Activated naive CD8-positive, alpha-beta T cell (primary cell): Measurements from ENCODE around the gene ITGAE.

Experiments
- H3K27ac Mint-ChIP-seq: one replicate; pipeline ENCODE4 v1.8.0; 2021; ENCODE audit warnings: mixed read lengths
- H3K27me3 Mint-ChIP-seq: one replicate; pipeline ENCODE4 v1.8.0; 2021; ENCODE audit warnings: mixed read lengths
- H3K36me3 Mint-ChIP-seq: one replicate; pipeline ENCODE4 v1.8.0; 2021; ENCODE audit warnings: mixed read lengths
- H3K4me1 Mint-ChIP-seq: one replicate; pipeline ENCODE4 v1.8.0; 2021; ENCODE audit warnings: low read depth, mixed read lengths
- H3K4me3 Mint-ChIP-seq: one replicate; pipeline ENCODE4 v1.8.0; 2021; ENCODE audit warnings: mild to moderate bottlenecking, mixed read lengths
- H3K9me3 Mint-ChIP-seq: one replicate; pipeline ENCODE4 v1.8.0; 2021; ENCODE audit warnings: low read depth, mixed read lengths

Gene ITGAE

GRCh38 chr17:3695723-3696411 is 105.1 kb downstream of the ITGAE start, which contains the start of gene P2RX5:
P2RX5 (minus strand) TSS chr17:3696155; CDS start chr17:3696005, 150 bp downstream.
- H3K27ac Mint-ChIP-seq: peak within 1 kb of the TSS; percentile 61
- H3K4me3 Mint-ChIP-seq: peak within 1 kb of the TSS; percentile 89
- no peaks in the 10 kb centered on the region for H3K36me3 Mint-ChIP-seq
- H3K27me3 Mint-ChIP-seq: no peaks in the 10 kb centered on the region
- H3K9me3 Mint-ChIP-seq: no peaks in the 10 kb centered on the region
- peaks cover 19% of the 10 kb centered on the region for H3K4me1 Mint-ChIP-seq

GRCh38 chr17:3695129-3695722 is 105.8 kb downstream of the ITGAE start:
- no peaks in the 10 kb centered on the region for H3K27me3 Mint-ChIP-seq
- H3K36me3 Mint-ChIP-seq: no peaks in the 10 kb centered on the region
- peak overlapping the region; percentile 50 for H3K27ac Mint-ChIP-seq
- H3K4me1 Mint-ChIP-seq: peaks cover 19% of the 10 kb centered on the region
- H3K9me3 Mint-ChIP-seq: no peaks in the 10 kb centered on the region
- H3K4me3 Mint-ChIP-seq: peak overlapping the region; percentile 89

- peaks cover 3% of the 10 kb centered on the region for H3K36me3 Mint-ChIP-seq
- no peaks in the 10 kb centered on the region for H3K9me3 Mint-ChIP-seq
- peak overlapping the region; percentile 89 for H3K4me3 Mint-ChIP-seq
- no peaks in the 10 kb centered on the region for H3K27me3 Mint-ChIP-seq
- H3K4me1 Mint-ChIP-seq: peaks cover 19% of the 10 kb centered on the region
- H3K27ac Mint-ChIP-seq: peak overlapping the region; percentile 22
Measured at GRCh38 chr17:3693829-3694231, 107.2 kb downstream of the ITGAE start.

DNA sequence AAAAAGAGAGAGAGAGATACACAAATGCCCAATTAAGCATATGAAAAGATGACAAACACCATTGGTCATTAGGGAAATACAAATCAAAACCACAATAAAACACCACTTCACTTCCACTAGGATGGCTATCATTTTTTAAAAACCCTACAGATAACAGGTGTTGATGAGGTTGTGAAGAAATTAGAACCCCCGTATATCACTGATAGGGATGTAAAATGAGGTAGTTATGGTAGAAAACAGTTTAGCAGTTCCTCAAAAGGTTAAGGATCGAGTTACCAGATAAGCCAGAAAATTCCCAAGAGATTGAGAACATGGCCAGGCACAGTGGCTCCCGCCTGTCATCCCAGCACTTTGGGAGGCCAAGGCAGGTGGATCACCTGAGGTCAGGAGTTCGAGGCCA is 107.8 kb downstream of the ITGAE start:
- Mint-ChIP-seq H3K4me1 (peaks cover 19% of the 10 kb centered on the region), H3K27ac (no peak overlapping the region), H3K36me3 (peaks cover 3% of the 10 kb centered on the region), H3K4me3 (no peak overlapping the region), H3K27me3 (no peaks in the 10 kb centered on the region), H3K9me3 (no peaks in the 10 kb centered on the region)

DNA sequence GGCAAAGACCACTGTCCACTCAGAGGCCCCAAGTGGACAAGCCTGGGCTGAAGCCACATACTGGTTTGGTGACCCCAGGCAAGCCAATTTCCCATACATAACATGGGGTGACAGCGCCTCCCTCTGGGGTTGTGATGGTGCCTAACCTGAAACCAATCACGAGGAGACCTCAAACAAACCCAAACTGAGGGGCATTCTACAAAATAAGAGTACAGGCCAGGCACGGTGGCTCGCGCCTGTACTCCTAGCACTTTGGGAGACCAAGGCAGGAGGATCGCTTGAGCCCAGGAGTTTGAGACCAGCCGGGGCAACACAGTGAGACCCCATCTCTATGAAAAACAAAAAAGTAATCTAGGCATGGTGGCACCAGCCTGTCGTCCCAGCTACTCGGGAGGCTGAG is 108.6 kb downstream of the ITGAE start:
- Mint-ChIP-seq H3K4me3 (no peak overlapping the region), H3K4me1 (peaks cover 19% of the 10 kb centered on the region)

DNA sequence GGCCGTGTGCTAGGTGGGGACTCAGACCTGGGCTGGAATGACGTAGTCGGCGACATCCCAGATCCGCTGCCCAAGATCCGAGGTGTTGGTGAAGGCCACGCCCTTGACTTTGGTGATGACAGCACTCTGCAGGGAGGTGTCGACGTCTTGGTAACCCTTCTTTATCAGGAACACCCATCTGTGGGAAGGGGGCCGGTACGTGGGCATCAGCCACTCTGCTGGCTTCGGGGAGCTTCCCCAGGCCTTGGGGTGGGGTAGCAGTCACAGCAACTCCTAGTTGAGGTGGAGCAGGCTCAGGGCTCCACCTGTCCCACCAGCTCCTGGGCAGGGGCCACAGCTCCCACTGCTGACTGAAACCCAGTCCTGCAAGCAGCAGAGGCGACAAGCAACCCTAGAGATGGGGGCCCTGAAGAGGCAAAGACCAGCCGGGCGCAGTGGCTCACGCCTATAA is 109.3 kb downstream of the ITGAE start:
- Mint-ChIP-seq H3K4me1 (peaks cover 17% of the 10 kb centered on the region), H3K4me3 (no peak overlapping the region), H3K27me3 (no peaks in the 10 kb centered on the region), H3K9me3 (no peaks in the 10 kb centered on the region), H3K27ac (no peak overlapping the region), H3K36me3 (peaks cover 3% of the 10 kb centered on the region)

More for the DNA sequence above, 108.6 kb downstream of the ITGAE start:
- H3K9me3 Mint-ChIP-seq: no peaks in the 10 kb centered on the region
- peaks cover 3% of the 10 kb centered on the region for H3K36me3 Mint-ChIP-seq
- no peaks in the 10 kb centered on the region for H3K27me3 Mint-ChIP-seq
- H3K27ac Mint-ChIP-seq: no peak overlapping the region

DNA sequence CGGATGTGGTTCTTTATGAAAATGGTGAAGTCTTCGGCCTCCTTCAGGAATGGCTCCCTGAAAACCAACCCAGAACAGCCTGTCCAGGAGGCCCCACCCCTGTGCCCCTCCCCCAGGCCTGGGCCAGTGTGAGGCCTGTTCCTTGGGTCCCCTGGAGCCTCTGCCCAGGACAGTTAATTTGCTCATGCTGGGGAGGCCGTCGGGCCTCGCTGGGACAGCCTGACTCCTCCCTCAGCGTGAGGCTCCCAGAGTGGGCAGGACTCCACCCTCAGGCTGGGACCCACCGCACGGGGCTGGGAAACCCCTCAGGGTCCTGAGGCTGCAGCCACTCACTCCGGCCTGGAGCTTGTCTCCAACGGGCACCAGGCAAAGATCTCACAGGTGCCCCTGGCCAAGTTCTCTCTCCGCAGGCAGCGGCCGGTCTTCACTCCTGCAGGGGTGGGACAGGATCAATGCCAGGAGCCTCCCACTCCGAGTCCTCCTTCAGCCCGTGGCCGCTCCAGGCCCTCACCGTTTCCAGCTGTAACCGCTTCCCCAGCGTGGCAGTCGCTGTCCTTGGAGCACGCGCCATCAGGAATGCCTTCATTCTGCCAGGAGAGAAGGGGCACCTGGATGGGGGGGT is 110.8 kb downstream of the ITGAE start:
- Mint-ChIP-seq H3K9me3 (no peaks in the 10 kb centered on the region), H3K4me1 (peaks cover 15% of the 10 kb centered on the region), H3K4me3 (no peak overlapping the region), H3K36me3 (peaks cover 3% of the 10 kb centered on the region), H3K27ac (no peak overlapping the region), H3K27me3 (no peaks in the 10 kb centered on the region)

DNA sequence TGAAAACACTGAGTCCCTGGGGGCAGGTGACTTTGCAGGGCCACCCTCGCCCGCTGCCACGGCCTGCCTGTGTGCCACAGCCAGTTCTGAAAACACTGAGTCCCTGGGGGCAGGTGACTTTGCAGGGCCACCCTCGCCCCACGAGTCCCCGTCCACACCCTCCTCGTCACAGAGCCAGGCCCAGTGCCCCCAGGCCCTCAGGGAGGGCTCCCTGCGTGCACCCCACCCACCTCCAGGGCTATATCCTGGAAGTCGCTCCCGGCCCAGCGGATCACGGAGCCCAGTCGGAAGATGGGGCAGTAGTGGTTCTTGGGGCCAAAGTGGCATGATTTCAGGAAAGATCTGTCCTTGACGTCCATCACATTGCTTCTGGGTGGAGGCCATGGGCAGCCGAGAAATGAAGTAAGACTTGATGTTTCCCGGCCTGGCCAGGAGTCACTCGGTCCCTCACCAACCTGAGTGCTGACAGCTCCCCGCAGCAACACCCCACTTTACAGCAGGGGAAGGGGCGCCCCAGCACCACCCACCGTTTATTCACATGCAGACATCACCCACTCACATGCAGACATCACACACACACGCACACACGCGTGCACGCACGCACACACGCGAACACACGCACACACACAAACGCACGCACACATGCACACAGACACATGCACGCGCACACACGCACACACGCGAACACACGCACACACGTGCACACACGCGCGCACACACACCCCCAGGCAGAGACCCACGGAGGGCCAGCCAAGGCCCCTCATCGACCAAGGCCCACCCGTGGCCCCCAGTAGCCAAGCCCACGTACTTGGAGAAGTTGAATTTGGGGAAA is 111.5 kb downstream of the ITGAE start:
- no peaks in the 10 kb centered on the region for H3K9me3 Mint-ChIP-seq
- H3K4me3 Mint-ChIP-seq: no peak overlapping the region
- peaks cover 13% of the 10 kb centered on the region for H3K4me1 Mint-ChIP-seq
- no peak overlapping the region for H3K27ac Mint-ChIP-seq
- no peaks in the 10 kb centered on the region for H3K27me3 Mint-ChIP-seq
- H3K36me3 Mint-ChIP-seq: peaks cover 3% of the 10 kb centered on the region

- Mint-ChIP-seq H3K27me3 (no peaks in the 10 kb centered on the region), H3K27ac (no peak overlapping the region), H3K9me3 (no peaks in the 10 kb centered on the region), H3K36me3 (peaks cover 3% of the 10 kb centered on the region), H3K4me3 (no peak overlapping the region), H3K4me1 (peaks cover 7% of the 10 kb centered on the region)
Measured at GRCh38 chr17:3688852-3689261, 112.1 kb downstream of the ITGAE start.

- no peak overlapping the region for H3K27ac Mint-ChIP-seq
- H3K36me3 Mint-ChIP-seq: peaks cover 3% of the 10 kb centered on the region
- no peaks in the 10 kb centered on the region for H3K9me3 Mint-ChIP-seq
- H3K27me3 Mint-ChIP-seq: no peaks in the 10 kb centered on the region
- H3K4me3 Mint-ChIP-seq: no peak overlapping the region
- peaks cover 7% of the 10 kb centered on the region for H3K4me1 Mint-ChIP-seq
Measured at GRCh38 chr17:3688027-3688553, 112.9 kb downstream of the ITGAE start.

DNA sequence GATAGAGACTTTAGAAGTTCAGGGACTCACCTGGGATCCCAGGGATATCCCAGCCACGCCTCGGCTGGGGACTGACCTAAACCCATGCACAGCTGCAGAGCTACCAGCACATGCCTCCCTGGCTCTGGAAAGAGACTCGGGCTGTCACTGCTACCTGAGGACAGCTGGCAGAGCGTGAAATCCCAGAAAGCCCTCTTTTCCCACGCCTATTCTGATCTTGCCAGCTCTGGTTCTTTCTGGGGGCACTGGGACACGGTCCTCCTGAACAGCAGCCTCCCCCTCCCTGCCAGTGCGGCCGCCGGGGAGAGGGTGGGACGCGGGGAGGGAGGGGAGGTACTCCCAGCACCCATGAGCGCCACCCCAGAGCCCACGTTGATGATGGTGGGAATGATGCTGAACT is 115.8 kb downstream of the ITGAE start:
- peaks cover 6% of the 10 kb centered on the region for H3K4me1 Mint-ChIP-seq
- H3K36me3 Mint-ChIP-seq: peaks cover 3% of the 10 kb centered on the region
- no peak overlapping the region for H3K27ac Mint-ChIP-seq
- no peaks in the 10 kb centered on the region for H3K27me3 Mint-ChIP-seq
- H3K4me3 Mint-ChIP-seq: no peak overlapping the region
- no peaks in the 10 kb centered on the region for H3K9me3 Mint-ChIP-seq

DNA sequence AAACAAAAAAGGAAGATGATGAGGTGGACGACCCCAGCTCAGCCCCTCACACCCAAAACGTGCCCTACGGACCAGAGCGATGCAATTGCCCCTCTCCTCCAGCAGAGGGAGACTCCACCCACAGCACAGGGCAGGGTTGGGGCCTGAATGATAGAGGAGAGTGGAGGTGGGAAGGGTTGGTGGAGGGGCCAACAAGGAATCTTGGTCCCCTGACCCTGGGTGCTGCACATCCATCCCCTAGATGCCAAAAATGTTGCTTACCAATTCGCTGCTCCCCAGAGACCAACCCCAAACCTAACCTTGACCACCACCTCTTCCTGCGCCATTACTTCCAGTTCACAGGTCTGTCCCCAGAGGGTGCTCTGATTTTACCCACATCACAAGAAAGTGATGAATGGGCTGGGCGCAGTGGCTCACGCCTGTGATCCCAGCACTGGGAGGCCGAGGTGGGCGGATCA is 117.9 kb downstream of the ITGAE start:
- Mint-ChIP-seq H3K4me1 (peaks cover 6% of the 10 kb centered on the region), H3K27ac (no peak overlapping the region)

DNA sequence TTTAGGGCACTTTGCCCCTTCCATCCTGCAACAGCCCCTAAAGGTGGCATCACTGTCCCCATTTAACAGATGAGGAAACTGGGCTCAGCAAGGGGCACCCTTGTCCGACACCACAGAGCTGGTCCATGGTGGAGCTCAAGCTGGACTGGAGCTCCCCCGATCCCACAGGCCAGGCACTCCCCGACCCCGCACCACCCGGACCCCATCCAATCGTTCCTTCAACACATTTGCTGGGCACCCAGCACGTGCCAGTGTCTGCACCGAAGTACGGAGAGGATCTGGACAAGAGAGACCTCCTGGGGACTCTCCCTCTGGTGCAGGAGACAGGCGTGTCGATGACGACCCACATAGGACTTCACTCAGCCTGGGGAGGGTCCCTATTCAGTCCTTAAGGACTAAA is 119.0 kb downstream of the ITGAE start:
- Mint-ChIP-seq H3K36me3 (no peaks in the 10 kb centered on the region), H3K4me3 (no peak overlapping the region), H3K4me1 (peaks cover 6% of the 10 kb centered on the region), H3K27me3 (no peaks in the 10 kb centered on the region), H3K27ac (no peak overlapping the region), H3K9me3 (no peaks in the 10 kb centered on the region)

More for the DNA sequence above, 117.9 kb downstream of the ITGAE start:
- no peaks in the 10 kb centered on the region for H3K36me3 Mint-ChIP-seq
- no peaks in the 10 kb centered on the region for H3K9me3 Mint-ChIP-seq
- H3K27me3 Mint-ChIP-seq: no peaks in the 10 kb centered on the region
- H3K4me3 Mint-ChIP-seq: no peak overlapping the region

DNA sequence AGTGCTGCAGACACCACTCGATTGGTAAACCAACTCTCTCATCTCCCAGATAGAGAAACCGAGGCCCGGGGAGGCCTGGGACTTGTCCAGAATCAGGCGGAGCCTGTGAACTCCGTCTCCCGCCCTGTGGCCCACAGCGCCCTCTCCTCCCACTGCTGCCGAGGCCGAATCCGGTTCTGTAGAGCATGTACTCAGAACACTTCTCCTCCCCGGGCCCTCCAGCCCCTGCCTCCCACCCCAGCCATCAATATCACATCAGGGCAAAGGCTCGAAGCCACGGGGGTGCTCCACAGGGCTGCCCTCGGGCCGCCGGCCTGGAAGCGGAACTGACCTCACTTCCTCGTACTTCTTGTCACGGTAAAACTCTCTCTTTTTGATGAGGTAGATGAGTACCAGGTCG is 119.4 kb downstream of the ITGAE start:
- no peaks in the 10 kb centered on the region for H3K36me3 Mint-ChIP-seq
- no peak overlapping the region for H3K27ac Mint-ChIP-seq
- H3K27me3 Mint-ChIP-seq: no peaks in the 10 kb centered on the region
- H3K4me1 Mint-ChIP-seq: peaks cover 6% of the 10 kb centered on the region
- no peak overlapping the region for H3K4me3 Mint-ChIP-seq
- H3K9me3 Mint-ChIP-seq: no peaks in the 10 kb centered on the region
